Neural cell (in vitro differentiated cells): ENCODE data around the gene RABGAP1L. TPM values are rescaled to one million over a fixed set of nuclear protein-coding genes. Genes with fewer than 3 reads are reported as not detected.

Source experiments
- H2AFZ ChIP-seq: fragments of 200-600, 300-800 bp; sonication (generic), shearing (Covaris generic); 2 replicates; pipeline ENCODE4 v1.6.0; 2014; ENCODE audit warnings: low read depth, mild to moderate bottlenecking, antibody characterized with exemption, low read length, moderate library complexity
- H3F3A ChIP-seq: fragments of 200-600 bp; shearing (Covaris generic); 2 replicates; pipeline ENCODE4 v1.6.1; 2016; ENCODE audit warnings: mild to moderate bottlenecking, moderate library complexity, mixed read lengths, antibody characterized with exemption, low read length; ENCODE audit not compliant: insufficient read depth, poor library complexity, severe bottlenecking
- H3K27ac ChIP-seq: fragments of 200-600, 300-800 bp; sonication (generic), shearing (Covaris generic); 2 replicates; pipeline ENCODE4 v1.5.1; 2014; ENCODE audit warnings: mild to moderate bottlenecking, low read length, moderate library complexity
- H3K27me3 ChIP-seq: fragments of 300-800, 200-600 bp; sonication (generic), shearing (Covaris generic); 2 replicates; pipeline ENCODE4 v1.6.0; 2014; ENCODE audit warnings: mild to moderate bottlenecking, low read depth, low read length, moderate library complexity; ENCODE audit not compliant: insufficient read depth
- H3K36me3 ChIP-seq: fragments of 300-800, 200-600 bp; sonication (generic), shearing (Covaris generic); 2 replicates; pipeline ENCODE4 v1.5.1; 2014; ENCODE audit warnings: mild to moderate bottlenecking, antibody characterized with exemption, low read length, moderate library complexity; ENCODE audit not compliant: insufficient read depth
- H3K4me2 ChIP-seq: fragments of 300-800, 200-600 bp; sonication (generic), shearing (Covaris generic); 2 replicates; pipeline ENCODE4 v1.6.0; 2014; ENCODE audit warnings: mild to moderate bottlenecking, low read length
- H3K4me3 ChIP-seq: fragments of 300-800, 200-600 bp; sonication (generic), shearing (Covaris generic); 2 replicates; pipeline ENCODE4 v1.5.1; 2014; ENCODE audit warnings: mild to moderate bottlenecking, low read length, moderate library complexity
- H3K79me2 ChIP-seq: fragments of 200-600 bp; shearing (Covaris generic); replicated peaks from 2 replicates; pipeline ENCODE4 v1.6.0; 2014; ENCODE audit warnings: mild to moderate bottlenecking, low read length, moderate library complexity; ENCODE audit not compliant: insufficient read depth
- H3K9ac ChIP-seq: fragments of 300-800, 200-600 bp; sonication (generic), shearing (Covaris generic); 2 replicates; pipeline ENCODE4 v1.6.1; 2016; ENCODE audit warnings: mild to moderate bottlenecking, low read length, mixed read lengths
- H3K9me2 ChIP-seq: fragments of 200-600 bp; shearing (Covaris generic); 2 replicates; pipeline ENCODE4 v1.6.1; 2016; ENCODE audit warnings: mild to moderate bottlenecking, low read length, mixed read lengths; ENCODE audit not compliant: insufficient read depth
- H3K9me3 ChIP-seq: fragments of 200-600, 300-800 bp; sonication (generic), shearing (Covaris generic); 2 replicates; pipeline ENCODE4 v1.6.1; 2016; ENCODE audit warnings: mild to moderate bottlenecking, mixed run types, low read length, moderate library complexity, mixed read lengths
- H4K20me1 ChIP-seq: fragments of 200-600 bp; shearing (Covaris generic); 2 replicates; pipeline ENCODE4 v1.6.1; 2016; ENCODE audit warnings: mild to moderate bottlenecking, mixed run types; ENCODE audit not compliant: insufficient read depth
- CTCF ChIP-seq: fragments of 450-650 bp; IDR thresholded peaks from 2 replicates; pipeline ENCODE4 v1.5.1; 2014; ENCODE audit warnings: antibody characterized with exemption, mild to moderate bottlenecking, moderate library complexity; ENCODE audit not compliant: poor library complexity, severe bottlenecking
- EP300 ChIP-seq: fragments of 450-650 bp; conservative IDR thresholded peaks from 2 replicates; pipeline ENCODE4 v1.6.1; 2014; ENCODE audit warnings: antibody characterized with exemption, mild to moderate bottlenecking, moderate library complexity; ENCODE audit not compliant: poor library complexity, severe bottlenecking
- EZH2 ChIP-seq: fragments of 200-600, 300-800 bp; shearing (Covaris generic), sonication (generic); IDR thresholded peaks from 2 replicates; pipeline ENCODE4 v1.6.1; 2014; ENCODE audit warnings: antibody characterized with exemption, low read length, borderline replicate concordance, mild to moderate bottlenecking; ENCODE audit not compliant: insufficient read depth, poor library complexity, severe bottlenecking
- MXI1 ChIP-seq: fragments of 450-650 bp; conservative IDR thresholded peaks from 2 replicates; pipeline ENCODE4 v1.6.1; 2014; ENCODE audit warnings: antibody characterized with exemption, mild to moderate bottlenecking; ENCODE audit not compliant: poor library complexity, severe bottlenecking
- POLR2AphosphoS5 ChIP-seq: IDR thresholded peaks from 2 replicates; pipeline ENCODE4 v1.6.1; 2012
- RAD21 ChIP-seq: fragments of 450-650 bp; conservative IDR thresholded peaks from 2 replicates; pipeline ENCODE4 v1.6.1; 2014; ENCODE audit warnings: antibody characterized with exemption, mild to moderate bottlenecking, moderate library complexity
- REST ChIP-seq: IDR thresholded peaks from 2 replicates; pipeline ENCODE4 v1.6.1; 2012; ENCODE audit warnings: borderline replicate concordance
- SMC3 ChIP-seq: fragments of 450-650 bp; conservative IDR thresholded peaks from 2 replicates; pipeline ENCODE4 v1.6.1; 2014; ENCODE audit warnings: antibody characterized with exemption, mild to moderate bottlenecking, moderate library complexity; ENCODE audit not compliant: poor library complexity
- TAF1 ChIP-seq: IDR thresholded peaks from 2 replicates; pipeline ENCODE4 v1.6.1; 2012; ENCODE audit warnings: low read depth
- polyA plus RNA-seq: library from polyadenylated mRNA; depleted of rRNA; stranded (reverse); fragments of >200 nt; gene quantifications from 2 replicates; pipeline ENCODE4 v1.2.3, GENCODE V29; 2014

Gene RABGAP1L
- polyA plus RNA-seq, 1 donor from 2014 or later, result 32.2 TPM

- H3K27me3 ChIP-seq, result no peaks in the 10 kb centered on the region
- no peak overlapping the region for H3K27ac ChIP-seq
- H3K79me2 ChIP-seq, result peaks cover 4% of the 10 kb centered on the region
- H2AFZ ChIP-seq, result no peak overlapping the region
- no peaks in the 10 kb centered on the region for H3F3A ChIP-seq
- no peaks in the 10 kb centered on the region for H3K9me3 ChIP-seq
- no peaks in the 10 kb centered on the region for H3K36me3 ChIP-seq
- no peak overlapping the region for H3K9ac ChIP-seq
- no peaks in the 10 kb centered on the region for H4K20me1 ChIP-seq
- H3K9me2 ChIP-seq, result no peaks in the 10 kb centered on the region
- TF ChIP-seq TAF1 (no peak), MXI1 (no peak), SMC3 (no peak), EP300 (no peak), EZH2 (no peak), REST (no peak), POLR2AphosphoS5 (no peak), CTCF (no peak), RAD21 (no peak)
- H3K4me2 ChIP-seq, result no peak overlapping the region
- H3K4me3 ChIP-seq, result no peak overlapping the region
These were observed 45.5 kb downstream of the RABGAP1L start for GRCh38 chr1:174204697-174205308.

GRCh38 chr1:174206148-174206836 lies 47.0 kb downstream of the RABGAP1L start:
- Histone ChIP-seq H2AFZ (no peak overlapping the region), H3K36me3 (no peaks in the 10 kb centered on the region), H3K27ac (no peak overlapping the region), H3F3A (no peaks in the 10 kb centered on the region), H3K79me2 (peaks cover 4% of the 10 kb centered on the region), H3K9me3 (no peaks in the 10 kb centered on the region), H3K27me3 (no peaks in the 10 kb centered on the region), H3K9me2 (no peaks in the 10 kb centered on the region), H3K4me3 (no peak overlapping the region), H3K9ac (no peak overlapping the region), H3K4me2 (no peak overlapping the region), H4K20me1 (no peaks in the 10 kb centered on the region)
- TF ChIP-seq POLR2AphosphoS5, result no peak
- TF ChIP-seq EZH2, result no peak
- TF ChIP-seq EP300, result no peak
- no peak for TF ChIP-seq RAD21
- no peak for TF ChIP-seq SMC3
- no peak for TF ChIP-seq REST
- no peak for TF ChIP-seq MXI1
- TF ChIP-seq CTCF, result no peak
- TF ChIP-seq TAF1, result no peak
